Loucy (cell line): ENCODE data around the gene CNOT3.

Experiments
- H2AFZ ChIP-seq: fragments of 200-600 bp; sonication (generic); 2 replicates; pipeline ENCODE4 v1.6.0; 2016; ENCODE audit warnings: antibody characterized with exemption, mild to moderate bottlenecking, low read length, moderate library complexity
- H3F3A ChIP-seq: fragments of 200-600 bp; 2 replicates; pipeline ENCODE4 v1.6.0; 2016; ENCODE audit warnings: antibody characterized with exemption, low read depth, mild to moderate bottlenecking
- H3K27me3 ChIP-seq: fragments of 200-600 bp; sonication (generic); 2 replicates; pipeline ENCODE4 v1.6.1; 2014; ENCODE audit warnings: low read length, mild to moderate bottlenecking; ENCODE audit not compliant: insufficient read depth, poor library complexity, severe bottlenecking
- H3K36me3 ChIP-seq: fragments of 200-600 bp; sonication (generic); 2 replicates; pipeline ENCODE4 v1.6.1; 2016; ENCODE audit warnings: low read length; ENCODE audit not compliant: insufficient read depth
- H3K4me1 ChIP-seq: fragments of 200-600 bp; sonication (generic); 2 replicates; pipeline ENCODE4 v1.5.1; 2014; ENCODE audit warnings: low read length, mild to moderate bottlenecking; ENCODE audit not compliant: insufficient read depth, poor library complexity, severe bottlenecking
- H3K4me2 ChIP-seq: fragments of 200-600 bp; sonication (generic); 2 replicates; pipeline ENCODE4 v1.6.0; 2014; ENCODE audit warnings: antibody characterized with exemption, low read length, low read depth, mild to moderate bottlenecking; ENCODE audit not compliant: poor library complexity, severe bottlenecking
- H3K4me3 ChIP-seq: fragments of 200-600 bp; sonication (generic); 2 replicates; pipeline ENCODE4 v1.5.1; 2014; ENCODE audit warnings: low read length, mild to moderate bottlenecking, mixed read lengths; ENCODE audit not compliant: poor library complexity, severe bottlenecking
- H3K79me2 ChIP-seq: fragments of 200-600 bp; sonication (generic); 2 replicates; pipeline ENCODE4 v1.6.1; 2014; ENCODE audit warnings: low read length; ENCODE audit not compliant: insufficient read depth
- H3K9ac ChIP-seq: fragments of 200-600 bp; sonication (generic); 2 replicates; pipeline ENCODE4 v1.6.0; 2014; ENCODE audit warnings: mild to moderate bottlenecking, low read depth, low read length, moderate library complexity; ENCODE audit not compliant: poor library complexity, severe bottlenecking
- H3K9me2 ChIP-seq: fragments of 200-600 bp; sonication (generic); replicated peaks from 2 replicates; pipeline ENCODE4 v1.6.1; 2016; ENCODE audit warnings: low read depth, low read length, mixed read lengths
- H3K9me3 ChIP-seq: fragments of 200-600 bp; sonication (generic); 2 replicates; pipeline ENCODE4 v1.6.1; 2014; ENCODE audit warnings: mild to moderate bottlenecking, antibody characterized with exemption, low read length, low read depth; ENCODE audit not compliant: insufficient read depth
- H4K20me1 ChIP-seq: fragments of 200-600 bp; sonication (generic); 2 replicates; pipeline ENCODE4 v1.6.0; 2014; ENCODE audit warnings: antibody characterized with exemption, low read length, mild to moderate bottlenecking; ENCODE audit not compliant: insufficient read depth, poor library complexity, severe bottlenecking
- EZH2phosphoT487 ChIP-seq: fragments of 200-600 bp; IDR thresholded peaks from 2 replicates; pipeline ENCODE4 v1.6.1; 2018; ENCODE audit warnings: antibody characterized with exemption, mild to moderate bottlenecking, moderate library complexity, borderline replicate concordance
- TF ChIP-seq, protein P1 (sequence below): fragments of 200-600 bp; sonication (generic); conservative IDR thresholded peaks from 2 replicates; pipeline ENCODE4 v1.5.1; 2014; ENCODE audit warnings: mild to moderate bottlenecking, antibody characterized with exemption, low read length

CNOT3 gene

DNA sequence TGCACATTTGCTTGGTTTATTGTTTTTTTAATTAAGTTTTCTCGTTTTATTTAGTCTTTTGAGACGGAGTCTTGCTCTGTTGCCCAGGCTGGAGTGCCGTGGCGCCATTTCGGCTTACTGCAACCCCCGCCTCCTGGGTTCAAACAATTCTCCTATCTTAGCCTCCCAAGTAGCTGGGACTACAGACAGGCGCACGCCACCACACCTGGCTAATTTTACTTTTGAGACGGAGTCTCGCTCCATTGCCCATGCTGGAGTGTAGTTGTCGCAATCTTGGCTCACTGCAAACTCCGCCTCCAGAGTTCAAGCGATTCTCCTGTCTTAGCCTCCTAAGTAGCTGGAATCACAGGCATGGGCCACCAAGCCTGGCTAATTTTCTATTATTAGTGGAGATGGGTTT is 64.4 kb downstream of the CNOT3 start:
- no peaks in the 10 kb centered on the region for H3K27me3 ChIP-seq
- H2AFZ ChIP-seq: no peak overlapping the region
- H3K9ac ChIP-seq: peak overlapping the region; percentile 75
- no peak for TF ChIP-seq EZH2phosphoT487
- TF ChIP-seq, protein P1, sequence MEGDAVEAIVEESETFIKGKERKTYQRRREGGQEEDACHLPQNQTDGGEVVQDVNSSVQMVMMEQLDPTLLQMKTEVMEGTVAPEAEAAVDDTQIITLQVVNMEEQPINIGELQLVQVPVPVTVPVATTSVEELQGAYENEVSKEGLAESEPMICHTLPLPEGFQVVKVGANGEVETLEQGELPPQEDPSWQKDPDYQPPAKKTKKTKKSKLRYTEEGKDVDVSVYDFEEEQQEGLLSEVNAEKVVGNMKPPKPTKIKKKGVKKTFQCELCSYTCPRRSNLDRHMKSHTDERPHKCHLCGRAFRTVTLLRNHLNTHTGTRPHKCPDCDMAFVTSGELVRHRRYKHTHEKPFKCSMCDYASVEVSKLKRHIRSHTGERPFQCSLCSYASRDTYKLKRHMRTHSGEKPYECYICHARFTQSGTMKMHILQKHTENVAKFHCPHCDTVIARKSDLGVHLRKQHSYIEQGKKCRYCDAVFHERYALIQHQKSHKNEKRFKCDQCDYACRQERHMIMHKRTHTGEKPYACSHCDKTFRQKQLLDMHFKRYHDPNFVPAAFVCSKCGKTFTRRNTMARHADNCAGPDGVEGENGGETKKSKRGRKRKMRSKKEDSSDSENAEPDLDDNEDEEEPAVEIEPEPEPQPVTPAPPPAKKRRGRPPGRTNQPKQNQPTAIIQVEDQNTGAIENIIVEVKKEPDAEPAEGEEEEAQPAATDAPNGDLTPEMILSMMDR: no peak
- peaks cover 57% of the 10 kb centered on the region for H3K36me3 ChIP-seq
- peak overlapping the region; percentile 100 for H3K4me2 ChIP-seq
- H4K20me1 ChIP-seq: peaks cover 60% of the 10 kb centered on the region
- peak overlapping the region; percentile 100 for H3K4me3 ChIP-seq
- H3K79me2 ChIP-seq: peaks cover 65% of the 10 kb centered on the region
- no peaks in the 10 kb centered on the region for H3K9me2 ChIP-seq
- no peaks in the 10 kb centered on the region for H3K9me3 ChIP-seq
- H3F3A ChIP-seq: no peaks in the 10 kb centered on the region; the same call in 1 of the 2 replicates
- H3K4me1 ChIP-seq: peaks cover 44% of the 10 kb centered on the region

GRCh38 chr19:54203151-54203611 is 65.6 kb downstream of the CNOT3 start:
- H3K4me3 ChIP-seq: peak overlapping the region; percentile 100
- H3K79me2 ChIP-seq: peaks cover 77% of the 10 kb centered on the region
- H3K9me3 ChIP-seq: no peaks in the 10 kb centered on the region
- no peak overlapping the region for H2AFZ ChIP-seq
- peak overlapping the region; percentile 100 for H3K4me2 ChIP-seq
- H3K4me1 ChIP-seq: peaks cover 51% of the 10 kb centered on the region
- H3K9ac ChIP-seq: peak overlapping the region; percentile 75
- peaks cover 69% of the 10 kb centered on the region for H3K36me3 ChIP-seq
- TF ChIP-seq EZH2phosphoT487: no peak
- TF ChIP-seq, protein P1: no peak
- H3K27me3 ChIP-seq: no peaks in the 10 kb centered on the region
- peaks cover 70% of the 10 kb centered on the region for H4K20me1 ChIP-seq
- no peaks in the 10 kb centered on the region for H3K9me2 ChIP-seq
- peaks cover 3% of the 10 kb centered on the region; the same call in 1 of the 2 replicates for H3F3A ChIP-seq

GRCh38 chr19:54204767-54205468 is 67.4 kb downstream of the CNOT3 start:
- no peak for TF ChIP-seq EZH2phosphoT487
- peaks cover 88% of the 10 kb centered on the region for H4K20me1 ChIP-seq
- H3K9me3 ChIP-seq: no peaks in the 10 kb centered on the region
- H3K4me1 ChIP-seq: peaks cover 68% of the 10 kb centered on the region
- no peak overlapping the region for H2AFZ ChIP-seq
- peak overlapping the region; percentile 100 for H3K4me3 ChIP-seq
- H3K79me2 ChIP-seq: peaks cover 90% of the 10 kb centered on the region
- H3K9ac ChIP-seq: peak overlapping the region; percentile 30
- H3F3A ChIP-seq: peaks cover 8% of the 10 kb centered on the region
- H3K36me3 ChIP-seq: peaks cover 77% of the 10 kb centered on the region
- peak overlapping the region; percentile 100 for H3K4me2 ChIP-seq
- no peaks in the 10 kb centered on the region for H3K27me3 ChIP-seq
- H3K9me2 ChIP-seq: no peaks in the 10 kb centered on the region
